OCI-LY1 (cell line): ENCODE results near the gene RANBP17.

Experiments
- CTCF ChIP-seq: fragments of 200-600 bp; sonication (generic), shearing (Covaris generic); IDR thresholded peaks from 2 replicates; pipeline ENCODE4 v1.5.1; 2017; ENCODE audit warnings: mild to moderate bottlenecking, antibody characterized with exemption, low read length, moderate library complexity, mixed read lengths
- EZH2 ChIP-seq: fragments of 200-600 bp; sonication (generic), shearing (Covaris generic); IDR thresholded peaks from 2 replicates; pipeline ENCODE4 v1.8.0; 2017; ENCODE audit warnings: borderline replicate concordance, mixed run types, mild to moderate bottlenecking, antibody characterized with exemption, low read length, moderate library complexity, mixed read lengths

GRCh38 chr5:171246231-171246630 is 384.4 kb downstream of the RANBP17 start:
- TF ChIP-seq CTCF: no peak
- no peak for TF ChIP-seq EZH2
